GM18861 (cell line): ENCODE data around the gene ITPR2.

Experiments
- ATAC-seq: cut with Tn5 transposase; IDR thresholded peaks from one replicate; pipeline ENCODE4 v1.9.1; 2021; ENCODE audit not compliant: unreplicated experiment

The ITPR2 gene

DNA sequence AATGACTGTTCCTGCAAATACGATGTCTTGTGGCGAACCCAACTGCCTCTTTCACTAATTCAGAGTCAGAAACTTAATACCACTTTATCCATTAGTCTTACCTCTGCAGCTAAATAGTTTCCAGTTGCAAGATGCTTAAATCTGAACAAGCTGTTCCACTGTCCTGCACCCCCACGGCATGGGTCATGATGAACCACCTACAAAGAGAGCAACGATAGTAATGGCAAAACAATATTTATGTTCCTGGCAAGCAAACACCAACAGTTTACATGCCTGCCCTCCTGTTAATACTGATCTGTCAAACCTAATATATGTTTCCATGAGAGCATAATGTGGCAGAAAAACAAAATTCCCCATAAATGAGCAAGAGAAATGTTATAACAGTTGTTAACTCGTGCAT lies 121.9 kb downstream of the ITPR2 start:
- no peak for ATAC-seq

DNA sequence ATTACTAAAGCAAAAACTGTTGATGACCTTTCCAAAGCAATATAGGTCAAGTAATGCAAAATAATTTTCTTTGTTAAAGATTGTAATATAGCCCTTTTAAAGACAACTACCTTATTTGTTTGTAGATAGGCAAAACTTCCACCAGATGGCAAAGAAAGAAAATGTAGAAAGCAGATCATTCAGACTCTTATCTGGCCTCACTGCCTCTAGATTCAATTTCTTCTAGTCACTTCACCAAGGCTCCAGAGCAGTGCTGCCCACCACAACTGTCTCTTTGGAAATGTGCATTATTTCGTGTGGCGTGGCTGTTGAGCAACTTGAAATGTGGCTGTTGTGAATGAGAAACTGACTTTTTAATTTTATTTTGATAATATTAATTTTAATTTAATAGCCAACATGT lies 127.1 kb downstream of the ITPR2 start:
- no peak for ATAC-seq

DNA sequence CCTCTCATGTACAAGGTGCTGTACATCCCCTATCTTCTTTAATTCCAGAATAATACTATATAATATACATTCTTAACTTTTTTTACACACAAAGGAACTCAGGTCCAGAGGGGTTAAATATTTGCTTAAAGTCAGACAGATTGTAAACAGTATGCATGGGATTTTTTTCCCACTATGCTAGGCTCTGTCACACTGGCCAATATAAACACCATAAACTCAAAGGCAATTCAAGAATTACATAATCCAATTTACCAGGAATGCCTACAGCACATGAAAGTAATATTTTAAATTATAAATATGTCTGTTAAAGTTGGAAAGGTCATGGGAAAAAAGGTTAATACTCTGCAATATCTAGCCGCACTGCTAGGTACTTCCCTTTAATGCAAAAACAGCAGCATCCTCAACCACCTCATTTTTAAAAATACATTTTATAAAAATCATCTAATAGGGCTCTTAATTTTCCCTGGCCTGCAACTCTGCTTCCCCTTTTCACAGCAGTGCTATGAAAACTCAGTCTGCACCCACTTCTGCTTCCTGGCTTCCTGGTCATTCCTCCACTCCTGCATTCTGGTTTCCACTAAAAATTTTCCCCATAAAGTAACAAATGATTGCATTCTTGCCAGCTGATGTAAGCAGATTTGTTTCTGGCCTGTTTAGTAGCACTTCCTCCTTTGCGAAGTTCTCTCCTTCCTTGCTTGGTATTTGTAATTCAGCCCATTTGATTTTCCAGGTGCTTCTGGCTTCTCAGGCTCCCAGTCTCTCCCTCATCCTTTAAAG lies 128.1 kb downstream of the ITPR2 start:
- ATAC-seq, result no peak

DNA sequence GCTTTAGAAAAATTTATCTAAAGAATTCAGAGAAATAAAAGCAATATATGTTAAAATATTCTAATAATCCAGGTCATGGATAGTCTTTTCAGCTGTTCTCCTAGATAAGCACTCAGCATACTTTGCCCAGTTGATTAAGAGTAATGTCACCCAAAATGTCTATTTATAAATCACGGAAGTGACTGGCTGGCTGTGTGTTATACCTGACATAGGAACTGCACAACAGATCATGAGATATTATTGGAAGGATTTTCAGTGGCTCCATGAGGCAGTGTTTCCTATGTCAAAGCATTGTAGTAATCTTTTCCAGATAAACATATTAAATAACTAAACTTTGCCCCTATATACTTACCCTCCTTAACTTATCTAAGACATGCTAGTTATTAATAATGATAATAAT lies 128.8 kb downstream of the ITPR2 start:
- ATAC-seq, result no peak

DNA sequence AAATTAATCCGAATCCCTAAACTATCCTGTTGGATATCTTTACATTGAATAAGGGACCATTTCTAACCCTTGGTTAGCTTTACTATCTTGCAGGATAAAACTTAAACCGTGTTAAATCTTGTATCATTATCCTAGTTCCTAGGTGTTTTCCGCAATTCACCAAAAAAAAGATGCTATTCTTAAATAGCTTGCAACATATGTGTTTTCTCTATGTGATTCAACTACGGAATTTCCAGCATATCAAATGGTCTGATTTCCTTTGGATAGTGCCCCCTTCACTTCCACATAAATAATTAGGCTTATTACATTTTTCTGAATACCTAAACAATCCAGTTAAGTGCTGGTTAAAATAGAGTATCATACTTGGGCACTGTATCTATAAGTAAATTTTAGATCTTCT lies 130.3 kb downstream of the ITPR2 start:
- no peak for ATAC-seq

DNA sequence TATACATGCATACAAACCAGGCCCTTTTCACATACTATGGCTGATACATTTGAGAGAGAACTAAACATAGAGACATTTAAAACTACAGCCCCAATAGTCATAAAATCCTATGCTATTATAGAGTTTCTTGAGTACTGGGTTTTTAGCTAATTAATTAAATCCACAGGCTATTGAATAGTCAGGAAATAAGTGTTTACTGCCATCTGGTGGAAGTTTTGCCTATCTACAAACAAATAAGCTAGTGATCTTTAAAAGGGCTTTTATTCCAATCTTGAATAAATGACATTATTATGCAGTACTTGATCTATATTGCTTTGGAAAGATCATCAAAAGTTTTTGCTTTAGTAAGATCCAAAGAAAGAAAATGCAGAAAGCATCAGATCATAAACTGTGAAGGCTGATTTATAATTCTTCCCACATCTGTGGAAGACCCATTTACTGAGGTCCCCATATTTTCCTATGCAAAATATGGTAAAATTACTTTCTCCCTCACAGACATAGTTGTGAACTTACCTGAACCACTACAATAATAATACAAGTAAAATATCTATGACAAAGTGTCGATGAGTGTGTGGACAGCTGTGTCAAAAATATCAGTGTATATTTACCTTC lies 131.3 kb downstream of the ITPR2 start:
- no peak for ATAC-seq

DNA sequence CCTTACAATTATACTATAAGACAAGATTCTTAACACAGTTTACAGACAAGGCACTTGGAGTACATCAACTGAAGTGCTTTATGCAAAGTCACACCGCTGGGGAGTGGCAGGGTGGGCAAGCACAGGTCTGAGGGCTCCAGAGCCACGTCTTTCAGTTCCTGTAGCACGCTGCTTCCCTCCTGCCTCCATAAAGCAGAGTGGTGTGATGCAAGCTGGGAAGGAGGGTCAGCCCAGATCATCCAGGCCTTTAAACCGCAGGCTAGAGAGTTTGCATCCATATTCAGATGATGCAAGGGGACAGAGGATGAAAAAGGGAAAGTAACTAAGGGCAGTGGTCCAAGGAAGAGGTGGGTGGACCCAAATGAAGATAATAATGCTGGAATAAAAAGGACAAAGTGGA lies 132.6 kb downstream of the ITPR2 start:
- ATAC-seq, result no peak

DNA sequence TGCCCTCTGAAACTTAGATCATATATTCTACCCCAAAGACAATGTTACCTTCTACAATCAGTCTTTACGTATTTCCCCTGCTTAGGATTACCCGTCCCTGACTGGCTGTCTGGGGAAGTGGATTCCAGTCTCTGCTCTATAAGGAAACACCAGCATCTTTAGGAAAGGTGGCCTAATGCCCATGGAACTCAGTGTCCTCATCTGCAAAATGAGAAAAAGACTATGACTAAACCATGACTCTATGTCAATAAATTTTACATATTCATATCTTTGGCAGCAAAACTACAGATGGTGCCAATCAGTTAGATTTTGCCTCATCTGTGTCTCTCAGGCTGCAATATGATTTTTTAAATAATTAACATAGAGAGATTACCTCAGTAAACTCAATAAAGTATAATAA lies 133.8 kb downstream of the ITPR2 start:
- ATAC-seq, result no peak

DNA sequence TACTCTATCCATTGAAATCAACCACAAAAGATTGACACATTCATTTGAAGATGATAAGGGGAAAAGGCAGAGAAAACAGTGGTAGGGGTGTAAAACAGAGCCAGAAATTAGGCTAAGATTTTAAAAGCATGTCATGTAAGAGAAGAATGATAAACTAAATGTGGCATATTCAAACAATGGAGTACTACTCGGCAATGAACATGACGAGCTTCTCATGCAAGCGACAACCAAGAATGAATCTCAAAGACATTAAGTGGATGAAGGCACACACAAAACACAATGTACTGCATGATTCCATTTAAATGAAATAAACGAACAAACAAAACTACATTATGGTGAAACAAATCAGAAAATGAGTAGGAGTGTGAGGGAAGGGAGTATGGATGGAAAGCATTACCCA lies 134.8 kb downstream of the ITPR2 start:
- no peak for ATAC-seq

DNA sequence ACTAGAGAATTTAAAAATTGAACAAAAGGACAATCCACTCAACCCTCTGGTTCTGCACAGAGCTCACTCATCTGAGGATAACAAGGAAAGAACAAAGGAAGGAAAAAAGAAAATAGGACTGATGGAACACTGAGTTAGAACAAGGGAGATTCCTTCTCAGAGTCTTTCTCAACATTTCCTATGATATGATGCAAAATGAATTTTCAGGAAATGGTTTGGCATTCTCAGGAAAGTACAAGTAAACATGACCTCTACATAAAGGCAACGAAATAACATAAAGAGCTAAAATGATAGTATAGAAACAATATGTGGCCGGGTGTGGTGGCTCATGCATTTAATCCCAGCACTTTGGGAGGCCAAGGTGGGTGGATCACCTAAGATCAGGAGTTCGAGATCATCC lies 135.8 kb downstream of the ITPR2 start:
- ATAC-seq, result no peak

DNA sequence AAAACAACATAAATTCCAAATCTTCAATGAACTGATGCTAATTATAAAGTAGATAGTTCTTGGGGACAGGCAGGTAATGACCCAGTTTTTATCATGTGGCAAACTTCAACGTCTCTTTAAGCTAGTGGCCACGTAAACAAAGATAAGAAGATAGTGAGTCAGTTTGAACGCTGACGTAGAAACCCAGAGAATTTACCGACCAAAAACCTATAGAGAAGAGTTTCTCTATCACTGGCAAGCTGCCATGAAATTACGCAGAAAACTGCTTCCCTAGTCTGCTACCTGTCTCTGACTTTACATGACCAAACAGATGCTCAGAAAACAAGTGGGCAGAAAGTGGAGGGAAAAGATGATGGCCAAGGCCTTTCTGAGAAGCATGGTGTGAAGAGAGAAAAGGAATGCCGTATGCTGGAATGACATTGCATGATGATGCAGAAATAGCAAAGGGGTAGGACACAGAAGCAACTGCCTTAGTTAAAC lies 136.3 kb downstream of the ITPR2 start:
- ATAC-seq, result no peak

DNA sequence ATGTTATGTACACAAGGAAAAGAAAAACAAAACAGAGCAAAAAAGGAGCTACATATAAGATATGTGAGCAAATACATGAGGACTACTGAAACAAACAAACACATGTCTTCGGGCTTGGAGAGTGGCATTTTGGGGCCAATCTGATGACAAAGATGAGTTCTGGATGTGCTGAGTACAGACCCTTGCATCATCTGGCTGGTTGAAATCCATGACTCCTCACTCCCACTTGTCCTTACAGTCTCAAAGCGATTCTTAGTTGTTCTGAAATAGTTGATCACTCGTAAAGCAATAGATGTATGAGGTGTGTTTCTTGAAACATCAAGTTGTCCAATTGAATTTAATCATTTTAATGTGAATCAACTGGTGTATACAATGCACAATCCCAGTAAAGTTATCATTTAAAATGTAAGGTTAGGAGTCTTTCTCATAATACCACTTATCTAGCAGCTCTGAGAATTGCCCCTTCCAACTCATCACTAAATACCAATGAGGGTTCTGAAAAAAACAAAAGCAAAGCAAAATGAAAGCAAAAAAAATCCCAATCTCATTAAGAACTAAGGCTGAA lies 136.9 kb downstream of the ITPR2 start:
- no peak for ATAC-seq

DNA sequence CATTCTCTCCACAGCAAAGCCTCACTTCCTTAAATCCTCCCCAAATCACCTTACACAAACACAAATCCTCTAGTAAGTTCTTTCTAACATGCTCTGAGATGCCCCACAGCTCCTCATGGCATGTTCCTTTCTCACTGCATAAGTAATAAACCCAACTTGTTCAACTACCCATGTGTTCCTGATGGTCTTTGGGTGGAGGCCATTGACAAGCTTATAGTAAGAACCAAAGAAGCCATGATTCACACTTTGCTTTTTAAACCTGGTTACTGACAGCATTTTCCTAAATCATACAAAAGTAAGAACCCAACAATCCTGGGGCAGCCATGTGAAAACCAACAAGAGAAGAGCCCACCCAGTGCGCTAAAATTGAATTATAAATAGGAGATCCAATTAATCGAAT lies 138.6 kb downstream of the ITPR2 start:
- ATAC-seq, result no peak

DNA sequence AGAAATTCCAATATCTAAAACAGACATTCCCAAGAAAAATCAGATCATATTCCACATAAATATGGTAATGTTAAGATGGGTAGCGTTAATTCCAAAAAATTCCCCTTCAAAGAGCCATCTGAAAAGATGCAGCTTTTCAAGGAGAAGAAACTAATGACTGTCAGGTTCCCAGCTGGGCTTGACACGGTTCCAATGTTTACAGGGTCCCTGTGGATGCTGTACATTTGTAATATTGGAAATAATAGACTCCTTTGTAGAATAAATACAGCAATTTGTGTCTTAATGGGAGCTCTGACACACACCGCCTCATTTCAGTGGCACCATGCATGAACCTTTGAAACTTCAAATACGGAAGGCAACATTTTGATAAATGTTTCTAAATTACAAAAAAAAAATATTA lies 140.6 kb downstream of the ITPR2 start:
- ATAC-seq, result no peak

DNA sequence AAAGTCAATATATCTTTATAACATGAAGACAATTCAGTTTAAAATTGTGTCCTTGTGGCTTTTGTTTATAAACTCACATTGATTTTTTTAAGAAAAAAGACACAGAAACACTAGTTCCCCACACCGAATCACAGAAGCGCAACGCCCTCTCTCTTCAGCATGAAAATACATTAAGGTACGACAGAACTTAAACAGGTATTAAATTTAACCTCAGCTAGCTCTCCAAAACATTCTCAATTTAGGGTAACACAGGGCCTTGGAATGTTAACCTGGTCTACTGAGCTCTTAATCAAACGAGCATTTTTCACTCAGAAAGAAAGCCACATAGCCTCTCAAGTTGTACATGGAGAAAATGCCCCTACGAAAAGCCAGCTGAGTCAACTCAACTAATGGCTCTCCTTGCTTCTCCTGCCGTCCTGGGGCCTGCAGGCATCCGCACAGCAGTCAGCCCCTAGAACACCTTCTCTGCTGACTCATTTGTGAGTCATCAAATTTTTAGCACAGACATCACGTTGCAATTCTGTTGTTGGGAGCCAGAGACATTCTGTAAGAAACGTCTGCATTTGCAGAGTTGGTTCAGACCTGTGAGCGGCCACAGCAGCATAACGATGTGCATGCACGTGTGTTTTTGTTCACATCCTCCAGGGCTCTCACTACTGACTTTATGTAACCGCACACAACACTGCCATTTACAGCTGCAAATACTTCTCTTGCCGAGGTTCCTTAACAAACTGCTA lies 141.6 kb downstream of the ITPR2 start:
- no peak for ATAC-seq

DNA sequence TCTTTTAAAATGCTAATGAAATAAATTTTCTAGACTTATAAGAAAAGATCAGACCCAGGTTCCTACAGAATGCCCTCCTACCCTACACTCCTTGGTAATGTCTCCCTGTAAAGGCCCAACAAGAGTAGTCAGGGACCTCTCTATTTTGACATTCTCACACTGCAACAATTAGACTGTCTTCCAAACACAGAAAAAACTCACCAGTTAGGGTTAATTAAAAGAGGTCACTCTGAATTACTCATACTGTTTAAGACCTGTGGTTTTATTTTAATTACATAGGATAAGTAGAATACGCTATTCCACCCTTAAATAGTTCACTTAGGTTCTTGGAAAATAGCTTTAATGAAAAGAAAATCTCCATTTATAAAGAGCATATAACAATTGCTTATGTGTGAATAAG lies 142.4 kb downstream of the ITPR2 start:
- no peak for ATAC-seq

DNA sequence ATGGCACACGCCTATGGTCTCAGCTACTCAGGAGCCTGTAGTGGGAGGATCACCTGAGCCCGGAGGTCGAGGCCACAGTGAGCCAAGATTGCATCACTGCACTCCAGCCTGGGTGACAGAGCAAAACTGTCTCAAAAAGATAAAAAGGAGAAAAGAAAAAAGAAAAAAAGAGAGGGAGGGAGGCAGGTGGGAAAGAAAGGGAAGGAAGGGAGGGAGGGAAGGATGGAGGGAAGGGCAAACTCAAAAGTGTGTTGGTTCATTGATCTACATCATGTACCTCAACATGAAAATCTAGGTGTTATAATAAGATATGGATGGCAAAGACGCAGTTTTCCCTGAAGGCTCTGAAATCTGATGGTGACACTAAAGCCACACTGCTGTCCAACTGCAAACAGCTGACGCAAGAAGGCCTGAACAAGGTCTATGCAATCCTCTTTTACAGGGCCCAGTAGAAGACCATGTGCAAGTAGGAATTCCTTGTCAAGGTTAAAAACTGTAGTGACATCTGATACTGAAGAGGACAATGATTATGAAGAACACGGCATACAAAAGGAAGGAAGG lies 143.6 kb downstream of the ITPR2 start:
- ATAC-seq, result no peak

DNA sequence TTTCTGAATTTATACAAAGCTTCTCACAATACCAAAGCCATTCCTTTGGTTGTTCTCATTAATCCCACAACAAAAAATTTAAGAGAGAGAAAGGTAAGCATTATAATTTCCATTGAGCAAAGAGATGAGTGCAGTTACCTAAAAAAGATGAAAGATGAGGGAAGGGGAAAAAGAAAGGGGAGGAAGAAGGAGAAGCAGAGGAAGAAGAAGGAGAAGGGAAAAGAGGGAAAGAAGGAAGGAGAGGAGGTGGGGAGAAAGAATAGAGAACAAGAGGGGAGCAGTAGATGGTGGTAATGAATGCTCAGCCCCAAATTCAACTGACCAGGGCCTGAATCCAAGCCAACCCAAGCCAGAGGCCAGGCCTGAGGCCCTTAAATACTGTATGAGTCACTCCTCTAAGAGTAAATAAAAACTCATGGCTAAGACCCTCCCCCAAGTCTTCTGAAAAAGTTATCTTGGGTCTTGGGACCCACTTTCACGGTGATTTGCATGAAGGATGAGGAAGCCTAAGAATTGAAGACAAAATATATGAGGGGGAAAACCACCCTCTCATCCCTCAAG lies 144.6 kb downstream of the ITPR2 start:
- ATAC-seq, result no peak

DNA sequence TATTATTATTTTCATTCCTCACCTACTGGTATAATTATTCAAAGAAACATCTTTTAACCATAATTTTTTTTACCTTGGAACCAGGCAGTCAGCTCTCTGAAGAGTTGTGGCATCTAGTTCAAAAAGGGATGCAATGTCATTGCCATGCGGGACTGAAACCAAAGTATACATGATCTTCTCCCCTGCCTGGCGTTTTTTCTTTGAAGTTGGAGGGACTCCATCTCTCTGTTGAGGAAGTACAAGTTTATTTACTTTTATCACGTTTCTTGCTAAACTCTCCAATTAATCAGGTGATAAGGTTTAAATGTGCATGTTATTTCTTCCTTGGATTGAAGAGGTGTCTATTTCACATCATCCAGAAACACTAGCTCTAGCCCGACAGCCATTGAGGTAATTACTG lies 146.6 kb downstream of the ITPR2 start:
- ATAC-seq, result no peak

DNA sequence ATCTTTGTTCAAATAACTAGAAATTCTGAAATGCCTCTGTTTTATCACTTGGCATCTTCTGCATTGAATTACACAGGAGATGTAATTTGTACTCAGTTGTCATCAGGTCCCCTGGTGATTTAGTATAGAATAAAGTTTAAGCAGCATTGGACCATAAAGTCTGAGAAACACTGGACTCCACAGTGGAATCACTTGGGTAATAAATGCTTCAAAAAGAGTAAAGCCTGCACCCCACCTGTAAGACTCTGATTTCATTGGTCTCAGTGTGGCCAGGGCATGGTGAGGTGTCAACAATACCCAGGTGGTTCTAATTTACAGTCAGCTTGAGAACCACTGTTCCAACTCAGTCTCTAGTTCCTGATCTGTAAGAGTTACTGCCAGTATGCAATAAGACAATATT lies 148.9 kb downstream of the ITPR2 start:
- ATAC-seq, result no peak

DNA sequence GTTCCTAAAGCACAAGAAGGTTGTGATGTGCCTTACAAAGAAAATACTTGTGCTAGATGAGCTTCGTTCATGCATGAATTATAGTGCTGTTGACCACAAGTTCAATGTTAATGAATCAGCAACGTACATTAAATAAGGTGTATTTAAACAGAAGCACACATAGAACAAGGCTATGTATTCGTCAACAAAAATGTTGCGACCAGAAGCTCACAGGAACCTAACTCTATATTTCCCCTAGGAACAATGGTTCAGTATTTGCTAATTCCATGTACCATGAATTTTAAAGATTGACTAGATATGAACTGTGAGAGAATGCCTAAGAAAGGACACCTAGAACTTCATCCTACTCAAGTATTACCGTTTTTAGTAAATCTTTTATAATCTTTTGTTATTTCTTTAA lies 149.6 kb downstream of the ITPR2 start:
- ATAC-seq, result no peak
